Endodermal cell (in vitro differentiated cells): ENCODE measurements around the gene ETDC. TPM values are rescaled to one million over a fixed set of nuclear protein-coding genes. Genes with fewer than 3 reads are reported as not detected.

Source experiments
- DNase-seq: peaks from one replicate; pipeline ENCODE4 v3.0.0-alpha.2; 2017
- H3K27ac ChIP-seq: 2 replicates; pipeline ENCODE4 v1.5.1; 2013; ENCODE audit warnings: mild to moderate bottlenecking, low read depth, low read length, moderate library complexity
- H3K27me3 ChIP-seq: 2 replicates; pipeline ENCODE4 v1.6.1; 2013; ENCODE audit warnings: mild to moderate bottlenecking, low read length, moderate library complexity; ENCODE audit not compliant: insufficient read depth, control insufficient read depth, poor library complexity, severe bottlenecking
- H3K36me3 ChIP-seq: 2 replicates; pipeline ENCODE4 v1.7.0; 2013; ENCODE audit warnings: mild to moderate bottlenecking, low read length, moderate library complexity; ENCODE audit not compliant: control insufficient read depth, insufficient read depth
- H3K4me1 ChIP-seq: one replicate; pipeline ENCODE4 v1.7.0; 2013; ENCODE audit warnings: low read length; ENCODE audit not compliant: control insufficient read depth, insufficient read depth
- H3K4me3 ChIP-seq: 2 replicates; pipeline ENCODE4 v1.5.1; 2013; ENCODE audit warnings: mild to moderate bottlenecking, low read length, moderate library complexity
- H3K9ac ChIP-seq: 2 replicates; pipeline ENCODE4 v1.6.1; 2013; ENCODE audit warnings: mild to moderate bottlenecking, low read length, moderate library complexity; ENCODE audit not compliant: poor library complexity, severe bottlenecking; ENCODE audit errors: extremely low read depth
- H3K9me3 ChIP-seq: 2 replicates; pipeline ENCODE4 v1.6.1; 2013; ENCODE audit warnings: mild to moderate bottlenecking, low read length, moderate library complexity; ENCODE audit not compliant: control insufficient read depth
- H3K27ac Mint-ChIP-seq: 2 replicates; pipeline ENCODE4 v1.8.0; 2020; ENCODE audit warnings: mixed read lengths
- H3K27me3 Mint-ChIP-seq: 2 replicates; pipeline ENCODE4 v1.8.0; 2021; ENCODE audit warnings: mild to moderate bottlenecking, mixed read lengths; ENCODE audit not compliant: insufficient read depth
- H3K36me3 Mint-ChIP-seq: 2 replicates; pipeline ENCODE4 v1.8.0; 2020; ENCODE audit warnings: low read depth, mixed read lengths
- H3K4me1 Mint-ChIP-seq: 2 replicates; pipeline ENCODE4 v1.8.0; 2020; ENCODE audit warnings: mixed read lengths
- H3K4me3 Mint-ChIP-seq: 2 replicates; pipeline ENCODE4 v1.8.0; 2020; ENCODE audit warnings: mild to moderate bottlenecking, moderate library complexity, mixed read lengths
- H3K9me3 Mint-ChIP-seq: 2 replicates; pipeline ENCODE4 v1.8.0; 2020; ENCODE audit warnings: mild to moderate bottlenecking, mixed read lengths
- WGBS, 2 experiments: methylation state at CpG; one replicate each; pipeline versions ENCODE4 v1.1.5 to v1.1.7; 2013; ENCODE audit warnings: missing lambda C conversion rate in 2 of 2, mixed read lengths in 1 of 2; ENCODE audit not compliant: insufficient coverage in 1 of 2, insufficient read length in 1 of 2; 5-methylcytosine and 5-hydroxymethylcytosine counted together
- total RNA-seq, 2 donors: library from RNA; stranded (reverse); fragmentation: NEBNext Ultra II Directional in 1 of 2; extraction: Animal tissue kit (Norgen Biotek cat#: 25700) in 1 of 2; gene quantifications; 2 replicates in 1 of 2; 3 replicates in 1 of 2; pipeline ENCODE4 v1.2.1, GENCODE V29; 2021
- TF ChIP-seq, protein P1 (sequence below): fragments of 200-600 bp; sonication (generic); conservative IDR thresholded peaks from 2 replicates; pipeline ENCODE4 v1.5.0; 2021; ENCODE audit warnings: antibody characterized with exemption, mild to moderate bottlenecking

ETDC gene
- total RNA-seq, 2 donors from 2014 or later: not detected

DNA sequence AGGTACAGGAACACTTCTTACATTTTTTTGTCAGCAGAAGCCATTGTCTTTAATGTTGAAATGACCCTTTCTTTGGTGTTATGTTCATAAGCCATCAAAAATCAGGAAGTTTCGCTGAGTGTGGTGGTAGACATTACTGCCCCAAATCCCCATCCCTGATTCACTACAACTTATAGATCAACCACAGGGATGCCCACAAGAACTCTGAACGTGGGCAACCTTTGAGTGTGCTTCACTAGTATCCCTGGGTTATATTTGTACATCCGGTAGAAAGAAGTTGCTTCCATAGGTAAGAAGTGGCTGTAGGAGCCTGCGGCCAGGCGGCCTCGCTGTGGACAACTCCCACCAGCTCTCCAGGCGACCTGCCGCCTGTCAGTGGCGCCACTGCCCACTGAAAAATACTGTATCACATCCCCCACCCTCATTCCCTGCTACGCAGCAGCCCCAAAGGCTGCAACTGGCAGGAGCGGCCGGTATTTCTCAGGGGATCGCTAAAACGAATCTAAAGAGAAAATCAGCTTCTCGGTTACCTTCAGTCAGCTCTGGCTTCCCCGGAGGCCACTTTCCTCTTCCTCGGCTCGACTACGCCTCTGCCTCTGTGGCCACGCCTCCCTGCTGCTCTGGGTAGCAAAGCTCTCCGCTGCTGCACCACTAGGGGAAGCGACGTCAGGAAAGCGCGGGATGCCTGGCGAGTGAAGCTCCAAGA is 13.9 kb upstream of the ETDC start:
- DNase-seq: peak; percentile 85
- H3K27ac Mint-ChIP-seq: peak overlapping the region; percentile 23
- no peak overlapping the region for H3K27ac ChIP-seq
- peaks cover 13% of the 10 kb centered on the region for H3K36me3 Mint-ChIP-seq
- H3K4me1 ChIP-seq: no peaks in the 10 kb centered on the region
- peaks cover 54% of the 10 kb centered on the region for H3K9me3 Mint-ChIP-seq
- H3K4me3 Mint-ChIP-seq: peak overlapping the region; percentile 62
- peaks cover 3% of the 10 kb centered on the region for H3K27me3 Mint-ChIP-seq
- H3K4me3 ChIP-seq: peak overlapping the region; percentile 75
- H3K27me3 ChIP-seq: no peaks in the 10 kb centered on the region
- TF ChIP-seq, protein P1, sequence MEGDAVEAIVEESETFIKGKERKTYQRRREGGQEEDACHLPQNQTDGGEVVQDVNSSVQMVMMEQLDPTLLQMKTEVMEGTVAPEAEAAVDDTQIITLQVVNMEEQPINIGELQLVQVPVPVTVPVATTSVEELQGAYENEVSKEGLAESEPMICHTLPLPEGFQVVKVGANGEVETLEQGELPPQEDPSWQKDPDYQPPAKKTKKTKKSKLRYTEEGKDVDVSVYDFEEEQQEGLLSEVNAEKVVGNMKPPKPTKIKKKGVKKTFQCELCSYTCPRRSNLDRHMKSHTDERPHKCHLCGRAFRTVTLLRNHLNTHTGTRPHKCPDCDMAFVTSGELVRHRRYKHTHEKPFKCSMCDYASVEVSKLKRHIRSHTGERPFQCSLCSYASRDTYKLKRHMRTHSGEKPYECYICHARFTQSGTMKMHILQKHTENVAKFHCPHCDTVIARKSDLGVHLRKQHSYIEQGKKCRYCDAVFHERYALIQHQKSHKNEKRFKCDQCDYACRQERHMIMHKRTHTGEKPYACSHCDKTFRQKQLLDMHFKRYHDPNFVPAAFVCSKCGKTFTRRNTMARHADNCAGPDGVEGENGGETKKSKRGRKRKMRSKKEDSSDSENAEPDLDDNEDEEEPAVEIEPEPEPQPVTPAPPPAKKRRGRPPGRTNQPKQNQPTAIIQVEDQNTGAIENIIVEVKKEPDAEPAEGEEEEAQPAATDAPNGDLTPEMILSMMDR: peak; percentile 57
- H3K9me3 ChIP-seq: no peaks in the 10 kb centered on the region
- no peaks in the 10 kb centered on the region for H3K36me3 ChIP-seq
- no peak overlapping the region for H3K9ac ChIP-seq
- 26% methylated on average over 24 of the region's 26 CpGs; no CpG with 5 or more reads in 1 of the 2 experiments for WGBS, 2 experiments
- H3K4me1 Mint-ChIP-seq: no peaks in the 10 kb centered on the region

DNA sequence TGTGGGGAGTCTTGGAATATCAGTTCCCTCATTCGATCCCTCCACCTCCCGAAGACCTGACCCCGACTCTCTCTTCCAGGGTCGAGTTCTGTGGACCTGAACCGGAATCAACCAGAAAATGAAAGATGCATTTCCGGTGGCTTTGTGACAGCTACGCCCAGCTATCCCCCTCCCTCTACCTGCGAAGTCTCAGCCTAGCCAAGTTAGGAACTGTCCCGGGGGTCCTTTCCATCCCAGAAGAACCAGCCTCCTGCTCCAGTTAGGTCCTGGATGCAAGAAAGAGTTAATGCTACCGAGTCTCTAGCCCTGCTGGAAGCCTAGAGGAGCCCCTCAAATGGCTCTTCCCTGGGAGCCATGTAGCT is 13.4 kb upstream of the ETDC start:
- peak overlapping the region; percentile 62 for H3K4me3 Mint-ChIP-seq
- Histone ChIP-seq H3K27ac (no peak overlapping the region), H3K4me1 (no peaks in the 10 kb centered on the region), H3K9ac (no peak overlapping the region), H3K4me3 (peak overlapping the region; percentile 75), H3K9me3 (no peaks in the 10 kb centered on the region), H3K27me3 (no peaks in the 10 kb centered on the region), H3K36me3 (no peaks in the 10 kb centered on the region)
- no peak for DNase-seq
- no peaks in the 10 kb centered on the region for H3K4me1 Mint-ChIP-seq
- WGBS, 2 experiments: 35% methylated on average over 10 of the region's 10 CpGs; no CpG with 5 or more reads in 1 of the 2 experiments
- peaks cover 3% of the 10 kb centered on the region for H3K27me3 Mint-ChIP-seq
- TF ChIP-seq, protein P1: peak; percentile 2
- no peak overlapping the region for H3K27ac Mint-ChIP-seq
- peaks cover 53% of the 10 kb centered on the region for H3K9me3 Mint-ChIP-seq
- H3K36me3 Mint-ChIP-seq: peaks cover 9% of the 10 kb centered on the region

DNA sequence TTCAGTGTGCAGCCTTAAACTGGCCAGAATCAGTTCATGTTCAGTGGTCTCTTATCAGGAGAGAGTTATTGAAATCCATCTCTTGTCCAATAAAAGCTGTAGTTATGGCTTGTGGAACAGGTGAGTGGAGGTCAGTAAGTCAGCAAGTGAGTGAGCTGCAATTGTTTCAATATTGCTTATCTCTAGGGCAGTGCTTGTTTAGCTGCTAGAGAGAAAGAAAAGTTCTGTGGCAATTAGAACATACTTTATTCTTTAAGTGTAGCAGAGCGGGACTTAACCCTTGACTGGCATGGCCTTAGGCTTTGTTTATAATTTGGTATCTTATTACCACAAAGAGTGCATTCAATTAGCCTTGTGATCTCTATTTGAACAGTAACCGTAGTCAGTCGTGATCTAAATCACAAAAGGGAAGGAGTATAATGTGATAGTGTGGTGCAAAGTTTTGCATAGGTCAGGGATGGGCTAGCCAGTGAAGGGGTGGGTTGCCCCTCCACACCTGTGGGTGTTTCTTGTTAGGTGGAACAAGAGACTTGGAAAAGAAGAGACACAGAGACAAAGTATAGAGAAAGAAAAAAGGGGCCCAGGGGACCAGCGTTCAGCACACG is 6.9 kb upstream of the ETDC start:
- Histone ChIP-seq H3K27me3 (no peaks in the 10 kb centered on the region), H3K4me3 (no peak overlapping the region), H3K36me3 (no peaks in the 10 kb centered on the region), H3K9ac (no peak overlapping the region), H3K4me1 (no peaks in the 10 kb centered on the region), H3K9me3 (no peaks in the 10 kb centered on the region), H3K27ac (no peak overlapping the region)
- Mint-ChIP-seq H3K27me3 (no peaks in the 10 kb centered on the region), H3K27ac (peak overlapping the region; percentile 70), H3K4me3 (no peak overlapping the region), H3K9me3 (peaks cover 50% of the 10 kb centered on the region), H3K4me1 (peaks cover 11% of the 10 kb centered on the region), H3K36me3 (no peaks in the 10 kb centered on the region)
- no peak for DNase-seq
- TF ChIP-seq, protein P1: no peak
- 60% methylated on average over 3 of the region's 5 CpGs; no CpG with 5 or more reads in 1 of the 2 experiments for WGBS, 2 experiments
